Measurements from ENCODE around the gene RHBDD1. TPM values are rescaled to one million over a fixed set of nuclear protein-coding genes. Genes with fewer than 3 reads are reported as not detected.

The RHBDD1 gene
- total and polyA plus RNA-seq, 11 donors: 4.7 to 44.5 (median 32.6) TPM

DNA sequence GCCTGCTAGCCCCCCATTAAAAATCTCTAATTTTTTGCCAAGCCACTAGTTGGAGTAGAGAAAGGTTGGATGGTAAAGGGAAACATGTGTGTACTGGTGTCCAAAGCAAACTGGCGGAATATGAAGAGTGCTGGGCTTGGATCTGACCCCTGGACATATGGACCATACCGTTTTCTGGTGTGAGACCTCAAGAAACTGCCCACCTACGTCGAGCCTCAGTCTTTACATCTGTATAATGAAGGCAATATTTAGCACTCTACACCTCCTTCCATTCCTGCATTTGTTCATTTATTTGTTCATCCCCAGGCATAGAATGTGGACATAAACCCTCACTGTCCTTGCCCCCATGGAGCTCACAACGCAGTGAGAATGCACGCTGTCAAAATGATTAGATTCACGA is 142.4 kb downstream of the RHBDD1 start:
- H3K4me3 ChIP-seq: no peak overlapping the region
- H3K27ac ChIP-seq: no peak overlapping the region
- peaks cover 0 to 4% (median 0%) of the 10 kb centered on the region in 9 donors for H3K36me3 ChIP-seq
- ATAC-seq (no peak), DNase-seq (no peak)
- intact Hi-C loops (cut with DNase I): no loop called here
- H3K27me3 ChIP-seq: no peaks in the 10 kb centered on the region
- H3K9me3 ChIP-seq: no peaks in the 10 kb centered on the region
- 95 to 98% (median 95%) methylated on average over 7 of the region's 7 CpGs for WGBS, 4 donors
- peaks cover 0 to 4% (median 0%) of the 10 kb centered on the region in 12 donors for H3K4me1 ChIP-seq
- no peak for TF ChIP-seq POLR2A (IDR thresholded peaks at IDR 0.05)
- TF ChIP-seq, protein P1, sequence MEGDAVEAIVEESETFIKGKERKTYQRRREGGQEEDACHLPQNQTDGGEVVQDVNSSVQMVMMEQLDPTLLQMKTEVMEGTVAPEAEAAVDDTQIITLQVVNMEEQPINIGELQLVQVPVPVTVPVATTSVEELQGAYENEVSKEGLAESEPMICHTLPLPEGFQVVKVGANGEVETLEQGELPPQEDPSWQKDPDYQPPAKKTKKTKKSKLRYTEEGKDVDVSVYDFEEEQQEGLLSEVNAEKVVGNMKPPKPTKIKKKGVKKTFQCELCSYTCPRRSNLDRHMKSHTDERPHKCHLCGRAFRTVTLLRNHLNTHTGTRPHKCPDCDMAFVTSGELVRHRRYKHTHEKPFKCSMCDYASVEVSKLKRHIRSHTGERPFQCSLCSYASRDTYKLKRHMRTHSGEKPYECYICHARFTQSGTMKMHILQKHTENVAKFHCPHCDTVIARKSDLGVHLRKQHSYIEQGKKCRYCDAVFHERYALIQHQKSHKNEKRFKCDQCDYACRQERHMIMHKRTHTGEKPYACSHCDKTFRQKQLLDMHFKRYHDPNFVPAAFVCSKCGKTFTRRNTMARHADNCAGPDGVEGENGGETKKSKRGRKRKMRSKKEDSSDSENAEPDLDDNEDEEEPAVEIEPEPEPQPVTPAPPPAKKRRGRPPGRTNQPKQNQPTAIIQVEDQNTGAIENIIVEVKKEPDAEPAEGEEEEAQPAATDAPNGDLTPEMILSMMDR (IDR thresholded peaks at IDR 0.05): no peak

DNA sequence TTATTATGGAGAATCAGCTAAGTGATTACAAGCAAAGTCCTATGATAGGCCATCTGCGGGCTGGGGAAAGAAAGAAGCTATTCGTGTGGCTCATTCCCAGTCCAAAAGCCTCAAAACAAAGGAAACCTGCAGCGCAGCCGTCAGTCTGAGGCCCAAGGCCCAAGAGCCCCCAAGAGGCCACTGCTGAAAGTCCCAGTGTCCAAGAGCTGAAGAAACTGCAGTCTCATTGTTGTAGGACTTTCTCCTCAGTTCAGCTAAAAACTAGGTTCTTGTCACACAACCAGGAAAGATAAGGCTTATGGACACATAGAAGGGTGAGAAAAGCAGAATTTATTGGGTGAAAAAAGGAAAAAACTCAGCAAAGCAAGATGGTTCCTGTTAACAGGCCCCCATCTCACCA is 143.2 kb downstream of the RHBDD1 start:
- H3K27me3 ChIP-seq: no peaks in the 10 kb centered on the region
- DNase-seq (no peak), ATAC-seq (no peak)
- TF ChIP-seq, protein P1 (IDR thresholded peaks at IDR 0.05): no peak
- no peak for TF ChIP-seq POLR2A (IDR thresholded peaks at IDR 0.05)
- H3K4me3 ChIP-seq: no peak overlapping the region
- no peaks in the 10 kb centered on the region for H3K9me3 ChIP-seq
- no peak overlapping the region for H3K27ac ChIP-seq
- no peaks in the 10 kb centered on the region for H3K36me3 ChIP-seq
- intact Hi-C loops (cut with DNase I): no loop called here
- WGBS, 4 donors: 82 to 95% (median 90%) methylated on average over 4 of the region's 4 CpGs
- H3K4me1 ChIP-seq: peaks cover 0 to 4% (median 0%) of the 10 kb centered on the region in 12 donors

DNA sequence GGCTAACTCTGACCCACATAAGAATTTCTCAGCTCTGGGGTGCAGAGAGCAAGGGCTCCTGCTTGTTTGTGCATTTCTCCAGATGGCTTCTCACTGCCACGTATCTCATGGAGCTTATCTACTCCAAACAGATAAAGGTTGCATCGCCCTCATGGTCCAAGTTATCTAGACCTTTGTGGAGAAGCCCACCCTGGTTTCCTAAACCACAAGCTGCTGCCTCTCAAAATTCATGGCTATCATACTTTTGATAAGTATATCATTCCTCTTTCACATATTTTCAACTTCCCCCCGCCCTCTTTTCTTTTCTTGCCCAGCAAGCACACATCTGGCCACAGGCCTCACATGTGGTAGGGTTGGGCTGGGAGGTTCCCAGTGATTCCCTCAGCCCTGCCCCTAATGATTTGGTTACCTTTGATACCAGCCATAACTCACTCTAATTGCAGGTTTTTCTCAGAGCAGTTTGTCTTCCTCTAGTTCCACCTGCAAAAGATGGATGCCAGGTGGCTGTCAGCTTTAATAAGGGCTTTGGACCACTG is 146.0 kb downstream of the RHBDD1 start:
- no peaks in the 10 kb centered on the region for H3K9me3 ChIP-seq
- no peak overlapping the region for H3K27ac ChIP-seq
- TF ChIP-seq POLR2A (IDR thresholded peaks at IDR 0.05): no peak
- TF ChIP-seq, protein P1 (IDR thresholded peaks at IDR 0.05): no peak
- no peaks in the 10 kb centered on the region for H3K36me3 ChIP-seq
- H3K4me1 ChIP-seq: peaks cover 0 to 14% (median 6%) of the 10 kb centered on the region in 12 donors
- no peak for DNase-seq
- ATAC-seq: no peak
- no peak overlapping the region for H3K4me3 ChIP-seq
- H3K27me3 ChIP-seq: no peaks in the 10 kb centered on the region
- 55 to 66% (median 62%) methylated on average over 3 of the region's 3 CpGs for WGBS, 4 donors
- intact Hi-C loops (cut with DNase I): loop anchor here in 9 of 10 donors (2.0 to 10.0 kb wide), 9 partner anchors 147 to 1310 kb away; partner anchors contain the start of gene RHBDD1 (in 2 of the 9)

DNA sequence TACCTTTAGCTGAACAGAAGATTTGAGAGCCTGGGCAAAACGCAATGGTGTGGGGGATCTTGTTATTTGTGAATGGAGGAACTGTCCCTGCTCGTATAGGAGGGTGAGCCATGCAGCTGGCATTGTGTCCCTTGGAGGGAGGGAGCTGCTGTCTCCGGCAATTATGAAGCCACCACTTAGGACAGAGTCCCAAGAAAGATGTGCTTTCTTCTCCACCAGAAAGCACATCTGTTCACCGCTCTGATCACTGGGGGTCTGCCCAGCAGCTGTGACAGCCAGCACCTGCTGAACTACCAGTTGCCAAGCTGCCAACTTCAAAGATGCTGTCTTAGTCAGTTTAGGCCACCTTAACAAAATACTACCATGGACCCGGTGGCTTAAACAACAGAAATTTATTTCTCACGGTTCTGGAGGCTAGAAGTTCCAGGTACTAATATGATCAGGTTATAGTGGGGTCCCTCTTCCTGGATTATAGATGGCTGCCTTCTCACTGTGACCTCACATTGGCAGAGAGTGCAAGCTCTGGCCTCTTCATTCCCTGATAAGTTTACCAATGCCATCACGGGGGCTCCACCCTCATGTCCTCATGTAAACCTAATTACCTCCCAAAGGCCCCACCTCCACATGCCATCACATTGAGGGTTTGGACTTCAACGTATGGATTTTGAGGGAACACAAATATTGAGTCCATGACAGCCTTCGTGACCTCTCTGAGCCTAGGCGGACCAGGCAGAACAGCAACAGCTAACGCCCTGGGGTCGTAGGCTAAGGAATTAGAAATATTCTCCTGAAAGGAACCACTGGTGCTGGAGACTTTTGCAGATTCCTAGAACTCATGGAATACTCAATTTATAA is 148.3 kb downstream of the RHBDD1 start:
- DNase-seq: no peak
- Histone ChIP-seq H3K36me3 (no peaks in the 10 kb centered on the region), H3K4me3 (no peak overlapping the region), H3K9me3 (no peaks in the 10 kb centered on the region), H3K4me1 (peaks cover 0 to 14% (median 6%) of the 10 kb centered on the region in 12 donors), H3K27me3 (no peaks in the 10 kb centered on the region), H3K27ac (no peak overlapping the region)
- no peak for ATAC-seq
- intact Hi-C loops (cut with DNase I): loop anchor here in 9 of 10 donors (2.0 to 10.0 kb wide), 11 partner anchors 149 to 1315 kb away; partner anchors contain the start of gene RHBDD1 (in 2 of the 9)
- no peak for TF ChIP-seq POLR2A (IDR thresholded peaks at IDR 0.05)
- TF ChIP-seq, protein P1 (IDR thresholded peaks at IDR 0.05): no peak
- 82 to 90% (median 84%) methylated on average over 12 of the region's 12 CpGs for WGBS, 4 donors

Measured in heart left ventricle (tissue), 16 donors.